HTR-8/SVneo (cell line): ENCODE measurements around the gene HYKK.
"Not testable (repeated sequence)": the region's sequence is repeated elsewhere in the genome, so short reads cannot be mapped to it uniquely, and the experiment has no call there.

Experiments used
- DNase-seq: peaks from one replicate; pipeline ENCODE4 v3.0.0; 2011; ENCODE audit warnings: low spot score, mixed read lengths; ENCODE audit not compliant: insufficient read length
- FAIRE-seq: peaks from 2 replicates; lab custom pipeline; 2011; peaks lifted over from hg19 to GRCh38; lab: Jason Lieb, UNC

The HYKK gene

GRCh38 chr15:78539464-78540140, 32.2 kb downstream of the HYKK start:
- DNase-seq, FAIRE-seq: not testable (repeated sequence)

GRCh38 chr15:78540141-78540870, 32.9 kb downstream of the HYKK start, which contains the start of gene PSMA4:
Gene PSMA4 (plus strand): TSS chr15:78540444. CDS start chr15:78541928, 1,484 bp downstream.
- FAIRE-seq (peak; percentile 40), DNase-seq (peak; percentile 90)

GRCh38 chr15:78540871-78541743, 33.7 kb downstream of the HYKK start:
- no peak for FAIRE-seq
- no peak for DNase-seq

- FAIRE-seq (no peak), DNase-seq (no peak)
Measured at GRCh38 chr15:78541744-78542034, 34.3 kb downstream of the HYKK start.

- no peak for FAIRE-seq
- no peak for DNase-seq
Measured at GRCh38 chr15:78542647-78543046, 35.3 kb downstream of the HYKK start.

GRCh38 chr15:78550194-78550593, 42.8 kb downstream of the HYKK start:
- FAIRE-seq (no peak), DNase-seq (no peak)

- DNase-seq (no peak), FAIRE-seq (no peak)
Measured at GRCh38 chr15:78550815-78551214, 43.4 kb downstream of the HYKK start.

- no peak for FAIRE-seq
- DNase-seq, result no peak
Measured at GRCh38 chr15:78551902-78552301, 44.5 kb downstream of the HYKK start.

GRCh38 chr15:78552597-78552996, 45.2 kb downstream of the HYKK start:
- no peak for FAIRE-seq
- DNase-seq, result no peak

- not testable (repeated sequence) for DNase-seq, FAIRE-seq
Measured at GRCh38 chr15:78560201-78560600, 52.8 kb downstream of the HYKK start.

- DNase-seq (no peak), FAIRE-seq (no peak)
Measured at GRCh38 chr15:78561490-78561889, 54.1 kb downstream of the HYKK start.

GRCh38 chr15:78563092-78563491, 55.7 kb downstream of the HYKK start:
- no peak for FAIRE-seq
- no peak for DNase-seq

GRCh38 chr15:78564743-78565096, 57.3 kb downstream of the HYKK start:
- FAIRE-seq (no peak), DNase-seq (no peak)

- FAIRE-seq (no peak), DNase-seq (peak; percentile 85)
Measured at GRCh38 chr15:78565097-78565950, 57.9 kb downstream of the HYKK start, which contains the start of gene CHRNA5. Gene CHRNA5 (plus strand): TSS chr15:78565520. CDS start chr15:78565720, 200 bp downstream.

- FAIRE-seq, result no peak
- peak; percentile 39 for DNase-seq
Measured at GRCh38 chr15:78565951-78566774, 58.8 kb downstream of the HYKK start.

- no peak for FAIRE-seq
- no peak for DNase-seq
Measured at GRCh38 chr15:78567531-78567930, 60.2 kb downstream of the HYKK start.

GRCh38 chr15:78570710-78571109, 63.3 kb downstream of the HYKK start:
- no peak for DNase-seq
- FAIRE-seq, result no peak

- DNase-seq (no peak), FAIRE-seq (no peak)
Measured at GRCh38 chr15:78571382-78571781, 64.0 kb downstream of the HYKK start.

- DNase-seq, result no peak
- FAIRE-seq, result no peak
Measured at GRCh38 chr15:78573416-78573815, 66.0 kb downstream of the HYKK start.
